H1 (cell line): ENCODE data around the gene TMEM129. TPM values are rescaled to one million over a fixed set of nuclear protein-coding genes. Genes with fewer than 3 reads are reported as not detected.

Experiments
- MAFK ChIP-seq: IDR thresholded peaks from 2 replicates; pipeline ENCODE4 v1.6.1; 2012; ENCODE audit warnings: low read depth, mild to moderate bottlenecking, improper control_type of control experiment, low read length
- polyA plus RNA-seq, 7 experiments: library from polyadenylated mRNA; depleted of rRNA in 3 of 7; stranded (reverse) in 5 of 7; unstranded in 2 of 7; fragments of >200 nt in 5 of 7; fragments of 200-250 nt in 2 of 7; gene quantifications; 1 replicate in 5 of 7; 2 replicates in 1 of 7; 4 replicates in 1 of 7; pipeline versions ENCODE4 v1.2.1 to v1.2.3, GENCODE V29; 2011 to 2013; ENCODE audit warnings: missing spikeins in 2 of 7, mixed read lengths in 2 of 7
- total RNA-seq: library from RNA; stranded (reverse); fragmentation: NEBNext Ultra II Directional; extraction: Animal tissue kit (Norgen Biotek cat#: 25700); gene quantifications from 2 replicates; pipeline ENCODE4 v1.2.1, GENCODE V29; 2021
- TF ChIP-seq, protein P1 (sequence below): IDR thresholded peaks from 2 replicates; pipeline ENCODE4 v1.6.1; 2011; ENCODE audit warnings: low read length, improper control_type of control experiment

The TMEM129 gene
- total and polyA plus RNA-seq, 2 of the 8 experiments (the other 6 are each of a cell fraction or from before 2014, with no cell fraction given), result 31.5 to 58.7 TPM

DNA sequence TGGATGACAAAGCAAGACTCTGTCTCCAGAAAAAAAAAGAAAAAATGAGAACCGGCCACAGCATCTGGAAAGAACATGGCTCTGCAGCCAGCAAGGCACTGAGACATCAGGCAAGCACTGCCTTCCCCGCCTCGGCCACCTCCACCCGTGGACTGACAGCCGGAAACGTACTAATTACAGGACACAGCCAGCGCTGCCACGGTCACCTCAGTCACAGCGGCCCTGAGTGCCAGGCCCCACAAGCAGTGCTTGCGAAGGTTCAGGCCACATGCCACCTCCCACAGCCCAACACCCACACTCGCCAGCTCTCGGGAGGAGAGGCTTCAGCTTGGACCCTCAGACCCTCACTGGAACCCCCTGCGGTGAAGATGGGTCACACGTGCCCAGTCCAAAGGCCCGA, 53.9 kb downstream of the TMEM129 start (continued):
- no peak for TF ChIP-seq MAFK
- TF ChIP-seq, protein P1, sequence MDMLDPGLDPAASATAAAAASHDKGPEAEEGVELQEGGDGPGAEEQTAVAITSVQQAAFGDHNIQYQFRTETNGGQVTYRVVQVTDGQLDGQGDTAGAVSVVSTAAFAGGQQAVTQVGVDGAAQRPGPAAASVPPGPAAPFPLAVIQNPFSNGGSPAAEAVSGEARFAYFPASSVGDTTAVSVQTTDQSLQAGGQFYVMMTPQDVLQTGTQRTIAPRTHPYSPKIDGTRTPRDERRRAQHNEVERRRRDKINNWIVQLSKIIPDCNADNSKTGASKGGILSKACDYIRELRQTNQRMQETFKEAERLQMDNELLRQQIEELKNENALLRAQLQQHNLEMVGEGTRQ, result no peak
- TF ChIP-seq, all 59 proteins: peak for 0
